ENCODE results near the gene OR10A3. TPM values are rescaled to one million over a fixed set of nuclear protein-coding genes. Genes with fewer than 3 reads are reported as not detected.
"Not testable (repeated sequence)": the region's sequence is repeated elsewhere in the genome, so short reads cannot be mapped to it uniquely, and the experiment has no call there.

The OR10A3 gene, protein sequence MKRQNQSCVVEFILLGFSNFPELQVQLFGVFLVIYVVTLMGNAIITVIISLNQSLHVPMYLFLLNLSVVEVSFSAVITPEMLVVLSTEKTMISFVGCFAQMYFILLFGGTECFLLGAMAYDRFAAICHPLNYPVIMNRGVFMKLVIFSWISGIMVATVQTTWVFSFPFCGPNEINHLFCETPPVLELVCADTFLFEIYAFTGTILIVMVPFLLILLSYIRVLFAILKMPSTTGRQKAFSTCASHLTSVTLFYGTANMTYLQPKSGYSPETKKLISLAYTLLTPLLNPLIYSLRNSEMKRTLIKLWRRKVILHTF
- total RNA-seq (2022): not detected in 2 replicates
- not detected for Bru-seq, nascent RNA
- BruChase-seq, experiment 1, labeled RNA remaining after a 6-hour chase: percentile 8 among the genes with signal in this experiment
- BruChase-seq, experiment 2, labeled RNA remaining after a 2-hour chase: not detected
- long read RNA-seq: 0 reads

DNA sequence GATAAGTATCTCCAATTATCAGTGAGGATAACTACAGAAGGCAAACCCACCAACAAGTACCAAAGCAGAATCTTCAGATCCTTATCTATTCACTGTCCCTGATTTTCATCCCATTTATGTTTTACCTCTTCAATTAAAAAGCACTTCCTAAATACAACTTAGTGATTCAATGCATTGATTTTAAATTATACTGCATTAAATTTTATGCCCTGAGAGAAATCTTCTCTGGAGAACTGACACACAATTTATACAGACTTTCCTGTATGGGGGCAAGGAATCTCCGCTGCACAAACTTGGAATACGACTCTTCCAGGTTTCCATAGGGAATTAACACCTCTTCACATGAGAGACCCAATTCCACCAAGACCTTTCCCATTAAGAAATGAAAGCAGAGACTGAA is at the start of gene OR10A3:
OR10A3 (minus strand) TSS at position 101 of the 400 bp plus-strand sequence. CDS start 2,188 bp downstream, outside the sequence.
- peaks cover 6% of the 10 kb centered on the region for H3K9me3 Mint-ChIP-seq (ENCODE audit: low read depth, unreplicated experiment)
- CTCF ChIA-PET: no interaction called here
- peaks cover 4% of the 10 kb centered on the region for H3K4me1 Mint-ChIP-seq (ENCODE audit: low read depth, unreplicated experiment)

DNA sequence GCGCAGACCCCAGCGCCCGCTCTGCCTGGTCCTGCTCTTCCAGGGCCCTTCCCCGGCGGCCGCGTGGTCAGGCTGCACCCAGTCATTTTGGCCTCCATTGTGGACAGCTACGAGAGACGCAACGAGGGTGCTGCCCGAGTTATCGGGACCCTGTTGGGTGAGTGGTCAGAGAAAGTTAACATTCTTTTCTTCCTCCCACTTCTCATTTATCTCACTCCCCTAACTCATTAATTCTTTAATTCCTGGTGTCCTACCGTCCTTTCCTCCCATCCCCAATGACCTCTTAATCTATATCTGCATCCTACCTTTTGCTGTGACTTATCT is 46.0 kb upstream of the OR10A3 start:
- not testable (repeated sequence) for BruUV-seq (replicated peaks); H3K27me3 Mint-ChIP-seq (ENCODE audit: unreplicated experiment); DNase-seq; H3K9me3 Mint-ChIP-seq (ENCODE audit: low read depth, unreplicated experiment)
- Mint-ChIP-seq H3K27ac (ENCODE audit: unreplicated experiment) (peak overlapping the region; percentile 100), H3K4me3 (ENCODE audit: low read depth, unreplicated experiment) (peak overlapping the region; percentile 99), H3K36me3 (ENCODE audit: insufficient read depth, unreplicated experiment) (peaks cover 30% of the 10 kb centered on the region), H3K4me1 (ENCODE audit: low read depth, unreplicated experiment) (peaks cover 34% of the 10 kb centered on the region)
- CTCF ChIA-PET: interaction anchor here (0.6 to 2.1 kb wide), 8 partner anchors 82 to 141 kb away, joined by 3 to 37 read pairs (median 8); no protein-coding TSS in a partner anchor
- intact Hi-C loops (cut with micrococcal nuclease; ENCODE audit: unreplicated experiment): loop anchor here (1.0 to 2.0 kb wide), 2 partner anchors 81 to 95 kb away; no protein-coding TSS in a partner anchor

More for the DNA sequence above, at the start of gene OR10A3:
- no peak within 1 kb of the TSS for H3K27ac Mint-ChIP-seq (ENCODE audit: unreplicated experiment)
- intact Hi-C loops (cut with micrococcal nuclease; ENCODE audit: unreplicated experiment): no loop called here
- DNase-seq: no peak
- no peaks in the 10 kb centered on the region for H3K36me3 Mint-ChIP-seq (ENCODE audit: insufficient read depth, unreplicated experiment)
- no TSS peak for BruUV-seq (replicated peaks)
- peaks cover 44% of the 10 kb centered on the region for H3K27me3 Mint-ChIP-seq (ENCODE audit: unreplicated experiment)
- no peak within 1 kb of the TSS for H3K4me3 Mint-ChIP-seq (ENCODE audit: low read depth, unreplicated experiment)
- TF ChIP-seq, protein P1, sequence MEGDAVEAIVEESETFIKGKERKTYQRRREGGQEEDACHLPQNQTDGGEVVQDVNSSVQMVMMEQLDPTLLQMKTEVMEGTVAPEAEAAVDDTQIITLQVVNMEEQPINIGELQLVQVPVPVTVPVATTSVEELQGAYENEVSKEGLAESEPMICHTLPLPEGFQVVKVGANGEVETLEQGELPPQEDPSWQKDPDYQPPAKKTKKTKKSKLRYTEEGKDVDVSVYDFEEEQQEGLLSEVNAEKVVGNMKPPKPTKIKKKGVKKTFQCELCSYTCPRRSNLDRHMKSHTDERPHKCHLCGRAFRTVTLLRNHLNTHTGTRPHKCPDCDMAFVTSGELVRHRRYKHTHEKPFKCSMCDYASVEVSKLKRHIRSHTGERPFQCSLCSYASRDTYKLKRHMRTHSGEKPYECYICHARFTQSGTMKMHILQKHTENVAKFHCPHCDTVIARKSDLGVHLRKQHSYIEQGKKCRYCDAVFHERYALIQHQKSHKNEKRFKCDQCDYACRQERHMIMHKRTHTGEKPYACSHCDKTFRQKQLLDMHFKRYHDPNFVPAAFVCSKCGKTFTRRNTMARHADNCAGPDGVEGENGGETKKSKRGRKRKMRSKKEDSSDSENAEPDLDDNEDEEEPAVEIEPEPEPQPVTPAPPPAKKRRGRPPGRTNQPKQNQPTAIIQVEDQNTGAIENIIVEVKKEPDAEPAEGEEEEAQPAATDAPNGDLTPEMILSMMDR (IDR thresholded peaks at IDR 0.05; ENCODE audit: unreplicated experiment): no peak

DNA sequence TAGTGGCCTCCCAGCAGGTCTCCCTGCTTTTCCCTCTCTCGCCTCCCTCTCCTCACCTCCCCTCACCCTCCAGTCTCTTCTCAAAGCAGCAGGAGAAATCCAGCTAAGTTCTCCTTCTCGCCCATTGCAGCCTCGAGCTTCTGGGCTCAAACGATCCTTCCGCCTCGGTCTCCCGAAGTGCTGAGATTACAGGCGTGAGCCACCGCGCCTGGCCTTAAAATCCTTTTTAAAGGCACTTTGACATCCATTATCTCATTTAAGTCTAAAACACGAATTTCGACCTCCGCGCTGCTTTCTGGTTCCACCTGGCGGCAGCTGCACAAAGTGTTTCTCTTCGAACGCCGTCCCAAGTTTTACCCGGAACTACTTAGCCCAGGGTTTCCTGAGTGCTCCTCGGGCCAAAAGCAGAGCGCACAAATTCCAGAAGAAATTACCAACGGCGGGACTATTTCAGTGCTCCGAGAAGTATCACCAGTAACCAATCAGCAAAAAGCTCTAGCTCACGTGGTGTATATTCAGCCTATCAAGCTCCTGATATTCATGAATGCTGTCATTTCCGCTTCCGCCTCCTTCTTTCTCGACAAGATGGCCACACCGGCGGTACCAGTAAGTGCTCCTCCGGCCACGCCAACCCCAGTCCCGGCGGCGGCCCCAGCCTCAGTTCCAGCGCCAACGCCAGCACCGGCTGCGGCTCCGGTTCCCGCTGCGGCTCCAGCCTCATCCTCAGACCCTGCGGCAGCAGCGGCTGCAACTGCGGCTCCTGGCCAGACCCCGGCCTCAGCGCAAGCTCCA is 45.5 kb upstream of the OR10A3 start, which contains the start of gene EIF3F:
EIF3F (plus strand) TSS at position 570 of the 792 bp plus-strand sequence; CDS start at position 586, 16 bp downstream.
- DNase-seq: peak; percentile 87
- peak within 1 kb of the TSS; percentile 99 for H3K4me3 Mint-ChIP-seq (ENCODE audit: low read depth, unreplicated experiment)
- H3K27ac Mint-ChIP-seq (ENCODE audit: unreplicated experiment): peak within 1 kb of the TSS; percentile 100
- intact Hi-C loops (cut with micrococcal nuclease; ENCODE audit: unreplicated experiment): loop anchor here (1.0 to 2.0 kb wide), 2 partner anchors 80 to 95 kb away; no protein-coding TSS in a partner anchor
- peaks cover 34% of the 10 kb centered on the region for H3K4me1 Mint-ChIP-seq (ENCODE audit: low read depth, unreplicated experiment)
- CTCF ChIA-PET: interaction anchor here (0.6 to 2.1 kb wide), 8 partner anchors 82 to 140 kb away, joined by 3 to 37 read pairs (median 8); no protein-coding TSS in a partner anchor
- peaks cover 30% of the 10 kb centered on the region for H3K36me3 Mint-ChIP-seq (ENCODE audit: insufficient read depth, unreplicated experiment)
- no peaks in the 10 kb centered on the region for H3K9me3 Mint-ChIP-seq (ENCODE audit: low read depth, unreplicated experiment)
- H3K27me3 Mint-ChIP-seq (ENCODE audit: unreplicated experiment): no peaks in the 10 kb centered on the region
- TF ChIP-seq, protein P1 (IDR thresholded peaks at IDR 0.05; ENCODE audit: unreplicated experiment): peak; percentile 93
- no TSS peak for BruUV-seq (replicated peaks)

DNA sequence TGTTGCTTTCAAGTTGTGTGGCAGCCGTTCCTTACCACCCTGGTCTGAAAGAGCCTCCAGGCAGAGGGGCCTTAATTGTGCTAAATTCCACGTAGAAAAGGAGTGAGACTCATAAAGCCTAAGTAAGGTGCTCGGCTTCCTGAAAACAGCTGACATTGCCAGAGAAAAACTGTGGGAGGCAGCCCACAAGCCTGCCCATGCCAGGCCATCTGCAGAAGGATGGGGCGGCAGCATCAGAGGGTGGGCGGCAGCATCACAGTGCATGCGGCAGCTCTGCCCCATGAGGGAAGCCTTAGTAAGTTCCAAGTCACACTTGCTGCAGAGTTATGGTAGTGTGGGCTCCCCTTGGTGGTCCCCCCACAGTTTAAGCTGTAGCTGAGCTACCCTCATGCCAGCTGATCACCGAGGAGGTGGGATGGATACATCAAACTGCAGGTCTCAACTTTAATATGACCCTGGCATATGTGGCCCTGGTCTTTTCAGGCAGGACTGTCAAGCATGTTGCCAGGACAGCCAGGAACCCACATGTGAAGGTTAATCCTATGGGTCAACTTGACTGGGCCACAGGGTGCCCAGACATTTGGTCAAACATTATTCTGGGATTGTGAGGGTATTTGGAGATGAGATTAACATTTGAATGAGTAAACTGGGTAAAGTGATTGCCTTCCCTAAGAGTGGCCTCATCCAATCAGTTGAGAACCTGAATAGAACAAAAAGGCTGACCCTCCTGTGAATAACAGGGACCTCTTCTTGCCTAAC is 42.5 kb upstream of the OR10A3 start:
- intact Hi-C loops (cut with micrococcal nuclease; ENCODE audit: unreplicated experiment): no loop called here
- no peaks in the 10 kb centered on the region for H3K9me3 Mint-ChIP-seq (ENCODE audit: low read depth, unreplicated experiment)
- DNase-seq: no peak
- no peaks in the 10 kb centered on the region for H3K27me3 Mint-ChIP-seq (ENCODE audit: unreplicated experiment)
- no peak overlapping the region for H3K4me3 Mint-ChIP-seq (ENCODE audit: low read depth, unreplicated experiment)
- peaks cover 15% of the 10 kb centered on the region for H3K4me1 Mint-ChIP-seq (ENCODE audit: low read depth, unreplicated experiment)
- H3K27ac Mint-ChIP-seq (ENCODE audit: unreplicated experiment): no peak overlapping the region
- BruUV-seq (replicated peaks): no TSS peak
- CTCF ChIA-PET: no interaction called here
- H3K36me3 Mint-ChIP-seq (ENCODE audit: insufficient read depth, unreplicated experiment): peaks cover 20% of the 10 kb centered on the region
- TF ChIP-seq, protein P1 (IDR thresholded peaks at IDR 0.05; ENCODE audit: unreplicated experiment): no peak

All from Calu3 (cell line).